Measurements from ENCODE around the gene MYL5. TPM values are rescaled to one million over a fixed set of nuclear protein-coding genes. Genes with fewer than 3 reads are reported as not detected.

Gene MYL5
- total RNA-seq, 2 experiments from 2014 or later: 17.8 to 19.0 TPM

Other genes with a start within 250 kb of the MYL5 start
- 10 to 100 TPM; 32.7 to 33.4 TPM for gene ZNF721, start 175.4 kb upstream of the MYL5 start, total RNA-seq
- 10 to 100 TPM; 61.9 to 69.5 TPM for gene PIGG, start 175.3 kb upstream of the MYL5 start, total RNA-seq
- not detected for gene TMEM271, start 98.2 kb upstream of the MYL5 start, total RNA-seq
- gene PDE6B, start 49.0 kb upstream of the MYL5 start, total RNA-seq: 10 to 100 TPM; 15.9 to 18.7 TPM
- gene ATP5ME, start 266 bp upstream of the MYL5 start, total RNA-seq: 100 to 1,000 TPM; 162 to 183 TPM
- under 1 TPM in 1 of 2 experiments, not detected in 1; 0.35 TPM for gene SLC49A3, start 14.6 kb downstream of the MYL5 start, total RNA-seq
- 10 to 100 TPM; 34.9 to 36.8 TPM for gene PCGF3, start 31.3 kb downstream of the MYL5 start, total RNA-seq
- gene CPLX1, start 151.6 kb downstream of the MYL5 start, total RNA-seq: under 1 TPM; 0.17 to 0.42 TPM